NCI-H187 treated with DMSO at 0.1 percent for 48 hours (cell line): Measurements from ENCODE around the gene INPP5D.
"Not testable (repeated sequence)": the region's sequence is repeated elsewhere in the genome, so short reads cannot be mapped to it uniquely, and the experiment has no call there.

ENCODE experiments used
- DNase-seq: peaks from one replicate; lab custom pipeline; 2025; lab: John Stamatoyannopoulos, UW

INPP5D gene

GRCh38 chr2:233032551-233033320 is 27.4 kb upstream of the INPP5D start, which contains the start of gene NEU2:
Gene NEU2, plus strand, starts transcription at chr2:233032672. Its CDS starts 0 bp downstream, at chr2:233032672.
- DNase-seq = no peak

- DNase-seq = no peak
Observed at GRCh38 chr2:233033672-233034071, 26.5 kb upstream of the INPP5D start.

- DNase-seq = no peak
Observed at GRCh38 chr2:233034091-233034882, 25.9 kb upstream of the INPP5D start.

GRCh38 chr2:233035426-233036161 is 24.5 kb upstream of the INPP5D start:
- DNase-seq = no peak

GRCh38 chr2:233036162-233036838 is 23.8 kb upstream of the INPP5D start:
- DNase-seq = no peak

- DNase-seq = no peak
Observed at GRCh38 chr2:233037078-233037477, 23.1 kb upstream of the INPP5D start.

- no peak for DNase-seq
Observed at GRCh38 chr2:233039212-233039845, 20.8 kb upstream of the INPP5D start.

GRCh38 chr2:233039846-233040530 is 20.2 kb upstream of the INPP5D start:
- DNase-seq = no peak

- DNase-seq = no peak
Observed at GRCh38 chr2:233040571-233040970, 19.6 kb upstream of the INPP5D start.

- no peak for DNase-seq
Observed at GRCh38 chr2:233041722-233042323, 18.3 kb upstream of the INPP5D start.

GRCh38 chr2:233042549-233042948 is 17.6 kb upstream of the INPP5D start:
- DNase-seq = no peak

GRCh38 chr2:233044974-233045605 is 15.1 kb upstream of the INPP5D start:
- no peak for DNase-seq

- DNase-seq = no peak
Observed at GRCh38 chr2:233047206-233047605, 12.9 kb upstream of the INPP5D start.

GRCh38 chr2:233047667-233048066 is 12.5 kb upstream of the INPP5D start:
- no peak for DNase-seq

GRCh38 chr2:233048569-233049193 is 11.5 kb upstream of the INPP5D start:
- DNase-seq = no peak

GRCh38 chr2:233049194-233049761 is 10.9 kb upstream of the INPP5D start:
- DNase-seq = no peak

GRCh38 chr2:233051241-233052149 is 8.6 kb upstream of the INPP5D start:
- no peak for DNase-seq

- not testable (repeated sequence) for DNase-seq
Observed at GRCh38 chr2:233052517-233052916, 7.6 kb upstream of the INPP5D start.
